GM18909 (cell line): ENCODE measurements around the gene DLGAP3.

Experiments used
- ATAC-seq: cut with Tn5 transposase; IDR thresholded peaks from one replicate; pipeline ENCODE4 v1.9.1; 2021; ENCODE audit warnings: mild to moderate bottlenecking; ENCODE audit not compliant: unreplicated experiment, poor library complexity

The DLGAP3 gene

GRCh38 chr1:34905098-34905459 lies 24.4 kb downstream of the DLGAP3 start:
- no peak for ATAC-seq

- no peak for ATAC-seq
Observed at GRCh38 chr1:34904236-34905097, 25.0 kb downstream of the DLGAP3 start.

- ATAC-seq = no peak
Observed at GRCh38 chr1:34901919-34902318, 27.5 kb downstream of the DLGAP3 start.

- no peak for ATAC-seq
Observed at GRCh38 chr1:34900775-34901502, 28.5 kb downstream of the DLGAP3 start.

GRCh38 chr1:34899906-34900305 lies 29.5 kb downstream of the DLGAP3 start:
- ATAC-seq = no peak

GRCh38 chr1:34899471-34899870 lies 30.0 kb downstream of the DLGAP3 start:
- no peak for ATAC-seq

- no peak for ATAC-seq
Observed at GRCh38 chr1:34898330-34898761, 31.1 kb downstream of the DLGAP3 start.

- no peak for ATAC-seq
Observed at GRCh38 chr1:34896612-34897011, 32.8 kb downstream of the DLGAP3 start.

GRCh38 chr1:34889705-34890104 lies 39.7 kb downstream of the DLGAP3 start:
- ATAC-seq = no peak

- ATAC-seq = no peak
Observed at GRCh38 chr1:34887593-34887992, 41.9 kb downstream of the DLGAP3 start.

- no peak for ATAC-seq
Observed at GRCh38 chr1:34885405-34886247, 43.8 kb downstream of the DLGAP3 start.

GRCh38 chr1:34884961-34885360 lies 44.5 kb downstream of the DLGAP3 start:
- ATAC-seq = no peak

- no peak for ATAC-seq
Observed at GRCh38 chr1:34884536-34884935, 44.9 kb downstream of the DLGAP3 start.

- no peak for ATAC-seq
Observed at GRCh38 chr1:34879230-34879629, 50.2 kb downstream of the DLGAP3 start.

GRCh38 chr1:34876406-34876805 lies 53.0 kb downstream of the DLGAP3 start:
- ATAC-seq = no peak

GRCh38 chr1:34874296-34874952 lies 55.0 kb downstream of the DLGAP3 start:
- no peak for ATAC-seq

GRCh38 chr1:34872133-34872503 lies 57.3 kb downstream of the DLGAP3 start:
- ATAC-seq = no peak

- no peak for ATAC-seq
Observed at GRCh38 chr1:34871443-34872132, 57.9 kb downstream of the DLGAP3 start.

GRCh38 chr1:34870395-34870794 lies 59.1 kb downstream of the DLGAP3 start:
- no peak for ATAC-seq

GRCh38 chr1:34869760-34870159 lies 59.7 kb downstream of the DLGAP3 start:
- ATAC-seq = no peak
